CD8-positive, alpha-beta memory T cell (primary cell): Measurements from ENCODE around the gene UBE2G2. TPM values are rescaled to one million over a fixed set of nuclear protein-coding genes. Genes with fewer than 3 reads are reported as not detected.

ENCODE experiments used
- CTCF ChIA-PET: fragments of 350-600 bp; sonication (Branson Sonifier 250); formaldehyde crosslinking; loops from one replicate; lab custom pipeline; 2021; ENCODE audit warnings: antibody characterized with exemption; lab: Charles Lee
- POLR2A ChIA-PET: fragments of 350-600 bp; sonication (Branson Sonifier 250); formaldehyde crosslinking; loops from one replicate; lab custom pipeline; 2021; ENCODE audit warnings: antibody characterized with exemption; lab: Charles Lee
- DNase-seq, 5 donors: peaks; one replicate each; pipeline versions ENCODE4 v3.0.0 to v3.0.0-alpha.2; 2020 to 2022; ENCODE audit warnings: mixed read lengths in 1 of 5
- H3K27ac ChIP-seq: one replicate; pipeline ENCODE4 v1.7.0; 2013; ENCODE audit warnings: low read depth, mild to moderate bottlenecking, low read length, moderate library complexity
- H3K27me3 ChIP-seq: 2 replicates; pipeline ENCODE4 v1.7.0; 2013; ENCODE audit warnings: low read length, mild to moderate bottlenecking; ENCODE audit not compliant: insufficient read depth, poor library complexity, severe bottlenecking
- H3K36me3 ChIP-seq: 2 replicates; pipeline ENCODE4 v1.7.0; 2013; ENCODE audit warnings: mild to moderate bottlenecking, low read length, moderate library complexity; ENCODE audit not compliant: insufficient read depth
- H3K4me1 ChIP-seq: 2 replicates; pipeline ENCODE4 v1.7.0; 2013; ENCODE audit warnings: mild to moderate bottlenecking, low read length, moderate library complexity; ENCODE audit not compliant: insufficient read depth
- H3K4me3 ChIP-seq: 2 replicates; pipeline ENCODE4 v1.7.0; 2013; ENCODE audit warnings: mild to moderate bottlenecking, low read length
- H3K9me3 ChIP-seq: 2 replicates; pipeline ENCODE4 v1.7.0; 2013; ENCODE audit warnings: mild to moderate bottlenecking, low read length
- H3K27ac Mint-ChIP-seq, 8 donors: one replicate each; pipeline ENCODE4 v1.8.0; 2020 to 2021; ENCODE audit warnings: mixed read lengths in 8 of 8, mild to moderate bottlenecking in 6 of 8, inconsistent platforms in 3 of 8, moderate library complexity in 3 of 8
- H3K27me3 Mint-ChIP-seq, 2 donors: one replicate each; pipeline ENCODE4 v1.8.0; 2020 to 2021; ENCODE audit warnings: mixed read lengths in 2 of 2, mild to moderate bottlenecking in 1 of 2, moderate library complexity in 1 of 2
- H3K36me3 Mint-ChIP-seq, 3 donors: one replicate each; pipeline ENCODE4 v1.8.0; 2020 to 2021; ENCODE audit warnings: mixed read lengths in 3 of 3, inconsistent platforms in 1 of 3, mild to moderate bottlenecking in 1 of 3
- H3K4me1 Mint-ChIP-seq, 3 donors: one replicate each; pipeline ENCODE4 v1.8.0; 2020 to 2021; ENCODE audit warnings: mixed read lengths in 3 of 3, inconsistent platforms in 1 of 3, mild to moderate bottlenecking in 1 of 3
- H3K4me3 Mint-ChIP-seq, 7 donors: one replicate each; pipeline ENCODE4 v1.8.0; 2020 to 2021; ENCODE audit warnings: mixed read lengths in 7 of 7, mild to moderate bottlenecking in 6 of 7, moderate library complexity in 4 of 7, inconsistent platforms in 2 of 7
- H3K9me3 Mint-ChIP-seq, 5 donors: one replicate each; pipeline ENCODE4 v1.8.0; 2020 to 2022; ENCODE audit warnings: mixed read lengths in 5 of 5, mild to moderate bottlenecking in 3 of 5, moderate library complexity in 2 of 5, inconsistent platforms in 1 of 5
- polyA plus RNA-seq: library from polyadenylated mRNA; unstranded; fragments of 300-500 nt; fragmentation: Illumina TruSeq; gene quantifications from one replicate; pipeline ENCODE4 v1.2.3, GENCODE V29; 2021
- total RNA-seq, 2 experiments: library from RNA; stranded (reverse); gene quantifications; one replicate each; pipeline ENCODE4 v1.2.3, GENCODE V29; 2021

Gene UBE2G2
- total and polyA plus RNA-seq, 3 experiments from 2014 or later: 60.1 to 116 (median 112) TPM

GRCh38 chr21:44720170-44720569, 81.5 kb downstream of the UBE2G2 start:
- peaks cover 33 to 47% of the 10 kb centered on the region in 2 donors for H3K27me3 Mint-ChIP-seq
- Histone ChIP-seq H3K4me3 (no peak overlapping the region), H3K9me3 (no peaks in the 10 kb centered on the region), H3K4me1 (peaks cover 15% of the 10 kb centered on the region), H3K27ac (no peak overlapping the region), H3K27me3 (peaks cover 16% of the 10 kb centered on the region), H3K36me3 (no peaks in the 10 kb centered on the region)
- H3K4me1 Mint-ChIP-seq: peaks cover 13 to 18% (median 16%) of the 10 kb centered on the region in 3 donors
- POLR2A ChIA-PET: no interaction called here
- H3K4me3 Mint-ChIP-seq: no peak overlapping the region
- no peaks in the 10 kb centered on the region for H3K36me3 Mint-ChIP-seq
- CTCF ChIA-PET: interaction anchor here (1.3 to 1.8 kb wide), 2 partner anchors 10 to 22 kb away, joined by 3 to 4 read pairs; no protein-coding TSS in a partner anchor
- DNase-seq: no peak
- no peak overlapping the region for H3K27ac Mint-ChIP-seq
- no peaks in the 10 kb centered on the region for H3K9me3 Mint-ChIP-seq

Other genes starting within 250 kb of the UBE2G2 start
- gene KRTAP10-3, start 243.0 kb downstream of the UBE2G2 start, total RNA-seq: not detected
- not detected for gene KRTAP10-3, start 243.0 kb downstream of the UBE2G2 start, polyA plus RNA-seq
- gene KRTAP10-4, start 228.1 kb downstream of the UBE2G2 start, total RNA-seq: not detected
- gene KRTAP10-4, start 228.1 kb downstream of the UBE2G2 start, polyA plus RNA-seq: not detected
- gene KRTAP10-5, start 221.2 kb downstream of the UBE2G2 start, total RNA-seq: not detected
- not detected for gene KRTAP10-5, start 221.2 kb downstream of the UBE2G2 start, polyA plus RNA-seq
- not detected for gene KRTAP10-6, start 209.3 kb downstream of the UBE2G2 start, total RNA-seq
- not detected for gene KRTAP10-6, start 209.3 kb downstream of the UBE2G2 start, polyA plus RNA-seq
- gene KRTAP10-7, start 201.2 kb downstream of the UBE2G2 start, total RNA-seq: not detected
- gene KRTAP10-7, start 201.2 kb downstream of the UBE2G2 start, polyA plus RNA-seq: not detected
- gene KRTAP10-8, start 189.7 kb downstream of the UBE2G2 start, total RNA-seq: not detected
- gene KRTAP10-8, start 189.7 kb downstream of the UBE2G2 start, polyA plus RNA-seq: not detected
- not detected for gene KRTAP10-9, start 174.7 kb downstream of the UBE2G2 start, total RNA-seq
- gene KRTAP10-9, start 174.7 kb downstream of the UBE2G2 start, polyA plus RNA-seq: not detected
- gene KRTAP10-10, start 164.5 kb downstream of the UBE2G2 start, total RNA-seq: not detected
- not detected for gene KRTAP10-10, start 164.5 kb downstream of the UBE2G2 start, polyA plus RNA-seq
- not detected for gene KRTAP10-11, start 155.4 kb downstream of the UBE2G2 start, total RNA-seq
- not detected for gene KRTAP10-11, start 155.4 kb downstream of the UBE2G2 start, polyA plus RNA-seq
- not detected for gene KRTAP12-4, start 147.2 kb downstream of the UBE2G2 start, total RNA-seq
- gene KRTAP12-4, start 147.2 kb downstream of the UBE2G2 start, polyA plus RNA-seq: not detected
- not detected for gene KRTAP12-3, start 143.9 kb downstream of the UBE2G2 start, total RNA-seq
- gene KRTAP12-3, start 143.9 kb downstream of the UBE2G2 start, polyA plus RNA-seq: not detected
- not detected for gene KRTAP12-2, start 134.9 kb downstream of the UBE2G2 start, total RNA-seq
- not detected for gene KRTAP12-2, start 134.9 kb downstream of the UBE2G2 start, polyA plus RNA-seq
- gene KRTAP12-1, start 119.7 kb downstream of the UBE2G2 start, total RNA-seq: not detected
- gene KRTAP12-1, start 119.7 kb downstream of the UBE2G2 start, polyA plus RNA-seq: not detected
- gene KRTAP10-12, start 104.6 kb downstream of the UBE2G2 start, total RNA-seq: not detected
- not detected for gene KRTAP10-12, start 104.6 kb downstream of the UBE2G2 start, polyA plus RNA-seq
- gene TSPEAR, start 90.2 kb downstream of the UBE2G2 start, total RNA-seq: not detected
- gene TSPEAR, start 90.2 kb downstream of the UBE2G2 start, polyA plus RNA-seq: 0.05 TPM
- gene SUMO3, start 16.2 kb upstream of the UBE2G2 start, total RNA-seq: 10 to 100 TPM; 81.7 to 85.3 TPM
- 88.1 TPM for gene SUMO3, start 16.2 kb upstream of the UBE2G2 start, polyA plus RNA-seq
- 10 to 100 TPM; 48.2 to 50.8 TPM for gene PTTG1IP, start 71.9 kb upstream of the UBE2G2 start, total RNA-seq
- gene PTTG1IP, start 71.9 kb upstream of the UBE2G2 start, polyA plus RNA-seq: 69.8 TPM
- 100 to 1,000 TPM; 159 to 165 TPM for gene ITGB2, start 119.1 kb upstream of the UBE2G2 start, total RNA-seq
- 847 TPM for gene ITGB2, start 119.1 kb upstream of the UBE2G2 start, polyA plus RNA-seq
- gene SLX9, start 138.2 kb upstream of the UBE2G2 start, total RNA-seq: 10 to 100 TPM; 68.1 to 71.1 TPM
- gene SLX9, start 138.2 kb upstream of the UBE2G2 start, polyA plus RNA-seq: 14.3 TPM